H9 (cell line): ENCODE results near the gene B3GNT4. TPM values are rescaled to one million over a fixed set of nuclear protein-coding genes. Genes with fewer than 3 reads are reported as not detected.

Experiments
- DNase-seq: peaks from one replicate; pipeline ENCODE4 v3.0.0-alpha.2; 2017
- H2AFZ ChIP-seq: one replicate; pipeline ENCODE4 v1.6.1; 2013; ENCODE audit warnings: mild to moderate bottlenecking, low read length, control low read depth, moderate library complexity
- H2AK5ac ChIP-seq: 2 replicates; pipeline ENCODE4 v1.6.1; 2013; ENCODE audit warnings: low read length, control low read depth, mixed read lengths; ENCODE audit not compliant: insufficient read length
- H2BK120ac ChIP-seq: one replicate; pipeline ENCODE4 v1.6.1; 2013; ENCODE audit warnings: low read depth, mild to moderate bottlenecking, low read length, control low read depth, inconsistent platforms; ENCODE audit not compliant: poor library complexity, severe bottlenecking
- H2BK12ac ChIP-seq: 2 replicates; pipeline ENCODE4 v1.6.1; 2013; ENCODE audit warnings: low read length, control low read depth, mixed read lengths, low read depth; ENCODE audit not compliant: insufficient read length
- H2BK15ac ChIP-seq: 2 replicates; pipeline ENCODE4 v1.6.1; 2013; ENCODE audit warnings: low read depth, low read length, control low read depth
- H2BK20ac ChIP-seq: one replicate; pipeline ENCODE4 v1.6.1; 2013; ENCODE audit warnings: low read depth, mild to moderate bottlenecking, low read length, control low read depth, inconsistent platforms; ENCODE audit not compliant: poor library complexity, severe bottlenecking
- H2BK5ac ChIP-seq: 2 replicates; pipeline ENCODE4 v1.6.1; 2013; ENCODE audit warnings: low read length, control low read depth, mixed read lengths; ENCODE audit not compliant: insufficient read length
- H3K14ac ChIP-seq: 2 replicates; pipeline ENCODE4 v1.6.1; 2013; ENCODE audit warnings: low read length, control low read depth; ENCODE audit not compliant: insufficient read depth
- H3K18ac ChIP-seq: 2 replicates; pipeline ENCODE4 v1.6.1; 2013; ENCODE audit warnings: low read depth, mild to moderate bottlenecking, mixed read lengths, low read length, control low read depth; ENCODE audit not compliant: insufficient read length
- H3K23ac ChIP-seq: 2 replicates; pipeline ENCODE4 v1.6.1; 2013; ENCODE audit warnings: low read length, control low read depth, mixed read lengths, low read depth; ENCODE audit not compliant: insufficient read length
- H3K23me2 ChIP-seq: 2 replicates; pipeline ENCODE4 v1.6.1; 2013; ENCODE audit warnings: low read depth, mild to moderate bottlenecking, mixed read lengths, low read length, control low read depth; ENCODE audit not compliant: insufficient read length, poor library complexity, severe bottlenecking
- H3K27ac ChIP-seq: 2 replicates; pipeline ENCODE4 v1.5.1; 2013; ENCODE audit warnings: low read length, control low read depth, mixed read lengths, low read depth; ENCODE audit not compliant: insufficient read length
- H3K27me3 ChIP-seq: 2 replicates; pipeline ENCODE4 v1.6.1; 2013; ENCODE audit warnings: low read length, control low read depth, inconsistent platforms; ENCODE audit not compliant: insufficient read depth
- H3K4ac ChIP-seq: 2 replicates; pipeline ENCODE4 v1.6.1; 2013; ENCODE audit warnings: low read depth, mild to moderate bottlenecking, control low read depth, inconsistent platforms, low read length, moderate library complexity
- H3K4me1 ChIP-seq: 2 replicates; pipeline ENCODE4 v1.6.1; 2013; ENCODE audit warnings: low read length, control low read depth, inconsistent platforms; ENCODE audit not compliant: insufficient read depth
- H3K4me2 ChIP-seq: 2 replicates; pipeline ENCODE4 v1.6.1; 2013; ENCODE audit warnings: low read length, control low read depth, mixed read lengths; ENCODE audit not compliant: insufficient read length, insufficient read depth
- H3K56ac ChIP-seq: 2 replicates; pipeline ENCODE4 v1.6.1; 2013; ENCODE audit warnings: low read depth, mild to moderate bottlenecking, mixed read lengths, low read length, control low read depth; ENCODE audit not compliant: insufficient read length
- H3K79me1 ChIP-seq: 2 replicates; pipeline ENCODE4 v1.6.1; 2013; ENCODE audit warnings: low read depth, mild to moderate bottlenecking, moderate library complexity, low read length, control low read depth, inconsistent platforms; ENCODE audit not compliant: insufficient read depth, poor library complexity, severe bottlenecking
- H3K79me2 ChIP-seq: 2 replicates; pipeline ENCODE4 v1.6.1; 2013; ENCODE audit warnings: low read length, control low read depth, inconsistent platforms; ENCODE audit not compliant: insufficient read depth
- H3K9ac ChIP-seq: 2 replicates; pipeline ENCODE4 v1.6.1; 2013; ENCODE audit warnings: low read length, control low read depth, mixed read lengths; ENCODE audit not compliant: insufficient read length; ENCODE audit errors: extremely low read depth
- H3K9me3 ChIP-seq: one replicate; pipeline ENCODE4 v1.6.1; 2013; ENCODE audit warnings: low read depth, low read length, inconsistent platforms; ENCODE audit not compliant: control insufficient read depth
- H3T11ph ChIP-seq: one replicate; pipeline ENCODE4 v1.6.1; 2013; ENCODE audit warnings: mild to moderate bottlenecking, low read length, control low read depth, inconsistent platforms
- H4K20me1 ChIP-seq: one replicate; pipeline ENCODE4 v1.6.1; 2013; ENCODE audit not compliant: control insufficient read depth, insufficient read length, insufficient read depth
- H4K5ac ChIP-seq: 2 replicates; pipeline ENCODE4 v1.6.1; 2013; ENCODE audit warnings: low read depth, mild to moderate bottlenecking, mixed read lengths, low read length, control low read depth; ENCODE audit not compliant: insufficient read length
- H4K8ac ChIP-seq: replicated peaks from 2 replicates; pipeline ENCODE4 v1.6.1; 2013; ENCODE audit warnings: low read length, control low read depth, mixed read lengths, low read depth; ENCODE audit not compliant: insufficient read length
- H4K91ac ChIP-seq: 2 replicates; pipeline ENCODE4 v1.6.1; 2013; ENCODE audit warnings: low read depth, mild to moderate bottlenecking, moderate library complexity, mixed read lengths, low read length, control low read depth; ENCODE audit not compliant: insufficient read length
- H3K27ac Mint-ChIP-seq, 3 experiments: 2 replicates in 2 of 3; 3 replicates in 1 of 3; pipeline ENCODE4 v1.8.0; 2020 to 2021; ENCODE audit warnings: mixed read lengths in 3 of 3, mild to moderate bottlenecking in 1 of 3, moderate library complexity in 1 of 3
- H3K27me3 Mint-ChIP-seq: 2 replicates; pipeline ENCODE4 v1.8.0; 2021; ENCODE audit warnings: low read depth, mild to moderate bottlenecking, moderate library complexity, mixed read lengths
- H3K36me3 Mint-ChIP-seq, 3 experiments: 2 replicates in 2 of 3; 3 replicates in 1 of 3; pipeline ENCODE4 v1.8.0; 2020 to 2021; ENCODE audit warnings: low read depth in 3 of 3, mixed read lengths in 3 of 3; ENCODE audit not compliant: insufficient read depth in 1 of 3
- H3K4me1 Mint-ChIP-seq, 2 experiments: 2 replicates each; pipeline ENCODE4 v1.8.0; 2020; ENCODE audit warnings: mixed read lengths in 2 of 2
- H3K4me3 Mint-ChIP-seq, 2 experiments: 2 replicates in 1 of 2; 3 replicates in 1 of 2; pipeline ENCODE4 v1.8.0; 2020 to 2021; ENCODE audit warnings: mild to moderate bottlenecking in 2 of 2, mixed read lengths in 2 of 2, moderate library complexity in 1 of 2
- H3K9me3 Mint-ChIP-seq, 2 experiments: 2 replicates in 1 of 2; 3 replicates in 1 of 2; pipeline ENCODE4 v1.8.0; 2020; ENCODE audit warnings: mild to moderate bottlenecking in 2 of 2, mixed read lengths in 2 of 2, moderate library complexity in 1 of 2
- CTCF ChIP-seq: fragments of 200-600 bp; sonication (generic); conservative IDR thresholded peaks from 3 replicates; pipeline ENCODE4 v1.8.0; 2021; ENCODE audit warnings: antibody characterized with exemption, mild to moderate bottlenecking
- WGBS: extraction: QIAGEN DNeasy Blood & Tissue Kit; methylation state at CpG from one replicate; pipeline ENCODE4 v1.1.7; 2013; ENCODE audit warnings: missing lambda C conversion rate, low lambda C conversion rate, mixed read lengths; ENCODE audit not compliant: insufficient read length; ENCODE audit errors: extremely low coverage; 5-methylcytosine and 5-hydroxymethylcytosine counted together
- total RNA-seq: library from RNA; stranded (reverse); gene quantifications from 2 replicates; pipeline ENCODE4 v1.2.1, GENCODE V29; 2021

Gene B3GNT4
- total RNA-seq, 1 experiment from 2014 or later = 1.0 TPM

- no peak overlapping the region for H2BK5ac ChIP-seq
- no peak overlapping the region for H3K4ac ChIP-seq
- H3K27ac ChIP-seq = no peak overlapping the region
- no peak overlapping the region for H2BK12ac ChIP-seq
- no peaks in the 10 kb centered on the region for H3K27me3 ChIP-seq
- no CpG with 5 or more reads among the region's 5 CpGs for WGBS
- H3K14ac ChIP-seq = no peak overlapping the region
- no peaks in the 10 kb centered on the region for H3K4me1 ChIP-seq
- no peaks in the 10 kb centered on the region for H3K9me3 Mint-ChIP-seq
- H3K9ac ChIP-seq = no peak overlapping the region
- no peaks in the 10 kb centered on the region for H3K79me2 ChIP-seq
- no peak overlapping the region for H4K5ac ChIP-seq
- DNase-seq = no peak
- no peaks in the 10 kb centered on the region for H3K79me1 ChIP-seq
- no peak overlapping the region for H3K56ac ChIP-seq
- no peak overlapping the region for H3K4me3 Mint-ChIP-seq
- peaks cover 2% of the 10 kb centered on the region; the same call in 1 of the 2 replicates for H3K27me3 Mint-ChIP-seq
- no peak overlapping the region for H3K4me2 ChIP-seq
- no peak overlapping the region for H2BK15ac ChIP-seq
- no peak overlapping the region for H2AK5ac ChIP-seq
- no peak overlapping the region for H4K91ac ChIP-seq
- H2BK120ac ChIP-seq = no peak overlapping the region
- H2BK20ac ChIP-seq = no peak overlapping the region
- no peak overlapping the region for H4K8ac ChIP-seq
- H2AFZ ChIP-seq = no peak overlapping the region
- H3K23ac ChIP-seq = no peak overlapping the region
- H3K18ac ChIP-seq = no peak overlapping the region
- H4K20me1 ChIP-seq = no peaks in the 10 kb centered on the region
- no peak overlapping the region for H3T11ph ChIP-seq
- H3K36me3 Mint-ChIP-seq = no peaks in the 10 kb centered on the region
- no peak for TF ChIP-seq CTCF
- no peaks in the 10 kb centered on the region for H3K23me2 ChIP-seq
- H3K9me3 ChIP-seq = no peaks in the 10 kb centered on the region
- H3K27ac Mint-ChIP-seq = no peak overlapping the region
- no peaks in the 10 kb centered on the region for H3K4me1 Mint-ChIP-seq
Observed at GRCh38 chr12:122171399-122171798, 32.1 kb upstream of the B3GNT4 start.
